RWPE2 (cell line): Measurements from ENCODE around the gene COL15A1.

Experiments used
- ATAC-seq: fragments of 200-7000 bp; cut with Tn5 transposase; 3 replicates; pipeline ENCODE4 v1.9.1; 2021; ENCODE audit warnings: low read depth
- DNase-seq: peaks from one replicate; pipeline ENCODE4 v3.0.0-alpha.2; 2020; ENCODE audit warnings: low spot score
- H3K27ac ChIP-seq: fragments of 450-650 bp; 2 replicates; pipeline ENCODE4 v1.5.1; 2017; ENCODE audit warnings: mild to moderate bottlenecking; ENCODE audit not compliant: poor library complexity, severe bottlenecking
- H3K27me3 ChIP-seq: fragments of 250-450 bp; sonication (Bioruptor Pico); 2 replicates; pipeline ENCODE4 v1.5.1; 2021; ENCODE audit warnings: mild to moderate bottlenecking, moderate library complexity; ENCODE audit not compliant: insufficient read depth, poor library complexity, severe bottlenecking
- H3K36me3 ChIP-seq: fragments of 250-450 bp; sonication (Bioruptor Pico); 2 replicates; pipeline ENCODE4 v1.5.1; 2020; ENCODE audit warnings: low read depth, mild to moderate bottlenecking, moderate library complexity
- H3K4me1 ChIP-seq: fragments of 250-450 bp; sonication (Bioruptor Pico); 2 replicates; pipeline ENCODE4 v1.5.1; 2021; ENCODE audit warnings: mild to moderate bottlenecking, moderate library complexity; ENCODE audit not compliant: insufficient read depth, poor library complexity, severe bottlenecking
- H3K4me3 ChIP-seq: fragments of 250-450 bp; sonication (Bioruptor Pico); 2 replicates; pipeline ENCODE4 v1.5.1; 2021; ENCODE audit warnings: mild to moderate bottlenecking, moderate library complexity; ENCODE audit not compliant: severe bottlenecking
- H3K9me3 ChIP-seq: fragments of 250-450 bp; sonication (Bioruptor Pico); 2 replicates; pipeline ENCODE4 v1.5.1; 2021; ENCODE audit warnings: mild to moderate bottlenecking, moderate library complexity; ENCODE audit not compliant: severe bottlenecking
- CTCF ChIP-seq: fragments of 450-650 bp; IDR thresholded peaks from one replicate; pipeline ENCODE4 v1.5.1; 2017; ENCODE audit warnings: mild to moderate bottlenecking, moderate library complexity; ENCODE audit not compliant: poor library complexity, severe bottlenecking

The COL15A1 gene

GRCh38 chr9:98980291-98980690 lies 36.6 kb downstream of the COL15A1 start:
- no peaks in the 10 kb centered on the region for H3K9me3 ChIP-seq
- ATAC-seq (no peak), DNase-seq (no peak)
- no peaks in the 10 kb centered on the region for H3K4me1 ChIP-seq
- no peaks in the 10 kb centered on the region for H3K27me3 ChIP-seq
- TF ChIP-seq CTCF = no peak
- H3K27ac ChIP-seq = no peak overlapping the region
- H3K4me3 ChIP-seq = no peak overlapping the region
- no peaks in the 10 kb centered on the region for H3K36me3 ChIP-seq

DNA sequence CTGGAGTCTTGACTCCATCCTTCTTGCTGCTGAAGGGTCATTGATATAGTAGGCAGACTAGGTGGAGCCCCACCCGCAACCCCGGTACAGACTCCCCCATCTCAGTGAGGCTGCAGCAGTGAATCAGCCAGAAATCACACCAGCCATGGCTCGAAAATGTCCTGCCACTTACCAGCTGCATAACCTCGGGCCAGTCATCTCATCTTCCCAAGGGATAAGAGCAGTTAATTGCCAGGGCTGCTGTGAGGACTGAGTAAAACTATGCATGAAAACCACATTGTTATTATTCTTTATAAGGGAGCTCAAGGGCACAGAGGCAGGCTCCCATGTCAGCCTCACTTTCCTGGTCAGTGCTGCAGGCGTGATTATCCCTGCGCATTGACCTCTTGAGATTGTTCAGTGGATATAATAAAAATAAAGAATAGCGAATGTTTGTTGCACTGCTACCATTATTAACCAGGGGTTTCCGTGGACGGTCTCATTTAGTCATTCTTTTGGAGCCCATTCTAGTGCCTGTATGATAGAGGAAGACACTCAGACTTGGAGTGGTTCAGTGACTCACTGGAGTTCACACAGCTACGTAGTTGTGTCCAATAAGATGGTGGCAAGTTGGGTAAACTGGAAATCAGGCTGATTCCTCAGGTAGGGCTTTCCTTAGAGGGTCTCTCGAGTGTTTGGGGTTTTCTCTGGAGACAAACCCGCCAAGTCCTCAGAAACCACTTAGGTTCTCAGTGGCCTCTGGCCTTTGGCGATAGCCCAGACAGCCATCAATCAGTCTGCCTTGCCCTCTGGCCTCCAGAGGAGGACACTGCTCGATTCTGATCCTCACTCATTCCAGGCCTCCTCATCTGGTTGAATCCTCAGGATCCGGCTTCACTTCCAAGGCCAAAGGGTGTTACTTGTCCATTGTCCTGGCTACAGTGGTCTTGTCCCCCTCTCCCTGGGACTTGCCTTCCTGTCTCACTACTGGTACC lies 39.9 kb downstream of the COL15A1 start:
- no peaks in the 10 kb centered on the region for H3K27me3 ChIP-seq
- no peak overlapping the region for H3K4me3 ChIP-seq
- H3K4me1 ChIP-seq = no peaks in the 10 kb centered on the region
- no peaks in the 10 kb centered on the region for H3K36me3 ChIP-seq
- H3K27ac ChIP-seq = no peak overlapping the region
- no peak for DNase-seq
- no peak for ATAC-seq
- no peak for TF ChIP-seq CTCF
- no peaks in the 10 kb centered on the region for H3K9me3 ChIP-seq

GRCh38 chr9:98985596-98985995 lies 41.9 kb downstream of the COL15A1 start:
- H3K4me1 ChIP-seq = no peaks in the 10 kb centered on the region
- no peaks in the 10 kb centered on the region for H3K36me3 ChIP-seq
- no peak overlapping the region for H3K27ac ChIP-seq
- ATAC-seq (no peak), DNase-seq (no peak)
- no peaks in the 10 kb centered on the region for H3K9me3 ChIP-seq
- no peaks in the 10 kb centered on the region for H3K27me3 ChIP-seq
- H3K4me3 ChIP-seq = no peak overlapping the region
- no peak for TF ChIP-seq CTCF

DNA sequence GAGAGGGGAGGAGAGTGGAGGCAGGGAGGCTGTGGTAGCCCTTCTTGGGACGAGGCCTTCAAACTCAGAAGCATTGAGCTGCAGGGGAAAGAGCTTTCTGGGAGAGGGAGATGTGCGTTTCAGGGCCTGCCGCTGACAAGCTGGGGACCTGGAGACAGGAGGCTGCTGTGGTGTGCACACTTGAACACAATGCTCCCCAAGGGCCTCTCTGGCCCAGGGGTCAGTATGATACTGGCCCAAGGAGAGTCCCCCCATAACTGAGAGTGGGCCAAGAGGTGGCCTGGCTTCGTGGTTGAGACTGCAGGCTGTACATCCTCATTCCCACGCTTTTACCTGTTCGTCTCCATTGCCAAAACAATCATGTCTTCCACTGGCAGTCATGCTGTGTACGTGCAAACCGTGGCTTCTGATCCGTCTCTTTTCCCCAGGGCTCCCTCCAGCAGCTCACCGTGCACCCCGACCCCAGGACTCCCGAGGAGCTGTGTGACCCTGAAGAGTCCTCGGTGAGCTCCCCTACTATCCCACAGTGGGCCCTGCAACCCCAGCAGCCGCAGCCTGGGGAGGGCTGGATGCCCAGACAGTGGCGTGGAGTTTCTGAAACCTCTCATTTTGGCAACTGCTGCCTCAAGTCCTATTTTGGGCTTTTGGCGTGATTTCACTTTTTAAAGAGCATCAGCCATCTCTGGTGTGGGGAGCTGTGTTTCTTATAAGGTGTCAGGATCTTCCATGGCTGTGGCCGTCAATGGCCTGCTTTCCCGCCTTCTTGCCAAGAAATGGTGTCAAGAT lies 43.4 kb downstream of the COL15A1 start:
- Histone ChIP-seq H3K27ac (no peak overlapping the region), H3K4me1 (no peaks in the 10 kb centered on the region), H3K27me3 (no peaks in the 10 kb centered on the region), H3K9me3 (no peaks in the 10 kb centered on the region), H3K36me3 (no peaks in the 10 kb centered on the region), H3K4me3 (no peak overlapping the region)
- TF ChIP-seq CTCF = no peak
- ATAC-seq (no peak), DNase-seq (no peak)
